Fibroblast of mammary gland (primary cell): ENCODE measurements around the gene OGDHL.

ENCODE experiments used
- DNase-seq: peaks from one replicate; pipeline ENCODE4 v3.0.0-alpha.2; 2010; ENCODE audit warnings: low read depth
- H3K4me3 ChIP-seq: 2 replicates; pipeline ENCODE4 v1.5.1; 2011; ENCODE audit warnings: low read depth, mild to moderate bottlenecking, low read length, moderate library complexity; ENCODE audit not compliant: control insufficient read depth
- TF ChIP-seq, protein P1 (sequence below): conservative IDR thresholded peaks from 2 replicates; pipeline ENCODE4 v1.5.1; 2011; ENCODE audit warnings: low read depth, low read length, inconsistent platforms; ENCODE audit not compliant: control insufficient read depth, insufficient read depth

Gene OGDHL

GRCh38 chr10:49698679-49699078, 63.4 kb downstream of the OGDHL start:
- TF ChIP-seq, protein P1, sequence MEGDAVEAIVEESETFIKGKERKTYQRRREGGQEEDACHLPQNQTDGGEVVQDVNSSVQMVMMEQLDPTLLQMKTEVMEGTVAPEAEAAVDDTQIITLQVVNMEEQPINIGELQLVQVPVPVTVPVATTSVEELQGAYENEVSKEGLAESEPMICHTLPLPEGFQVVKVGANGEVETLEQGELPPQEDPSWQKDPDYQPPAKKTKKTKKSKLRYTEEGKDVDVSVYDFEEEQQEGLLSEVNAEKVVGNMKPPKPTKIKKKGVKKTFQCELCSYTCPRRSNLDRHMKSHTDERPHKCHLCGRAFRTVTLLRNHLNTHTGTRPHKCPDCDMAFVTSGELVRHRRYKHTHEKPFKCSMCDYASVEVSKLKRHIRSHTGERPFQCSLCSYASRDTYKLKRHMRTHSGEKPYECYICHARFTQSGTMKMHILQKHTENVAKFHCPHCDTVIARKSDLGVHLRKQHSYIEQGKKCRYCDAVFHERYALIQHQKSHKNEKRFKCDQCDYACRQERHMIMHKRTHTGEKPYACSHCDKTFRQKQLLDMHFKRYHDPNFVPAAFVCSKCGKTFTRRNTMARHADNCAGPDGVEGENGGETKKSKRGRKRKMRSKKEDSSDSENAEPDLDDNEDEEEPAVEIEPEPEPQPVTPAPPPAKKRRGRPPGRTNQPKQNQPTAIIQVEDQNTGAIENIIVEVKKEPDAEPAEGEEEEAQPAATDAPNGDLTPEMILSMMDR: no peak
- DNase-seq: no peak
- no peak overlapping the region for H3K4me3 ChIP-seq

DNA sequence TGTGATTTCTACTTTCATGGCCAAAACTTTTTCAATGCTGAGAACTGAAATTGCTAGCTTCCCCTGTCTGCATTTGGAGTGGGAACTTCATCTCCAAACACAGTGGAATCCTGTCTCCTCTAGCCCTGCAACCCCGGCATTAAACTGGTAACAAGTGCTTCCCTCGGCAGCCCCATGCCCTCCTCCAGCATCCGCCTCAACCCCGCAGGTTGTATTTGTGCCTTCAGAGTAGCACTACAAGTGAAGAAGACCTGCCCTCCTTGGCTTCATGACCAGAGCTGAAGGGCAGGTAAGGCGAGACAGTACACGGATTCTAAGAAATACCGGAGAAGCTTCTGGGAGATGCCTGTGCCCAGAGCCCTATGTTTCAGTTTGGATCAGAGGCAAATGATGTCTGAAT, 65.8 kb downstream of the OGDHL start:
- TF ChIP-seq, protein P1: no peak
- no peak overlapping the region for H3K4me3 ChIP-seq
- DNase-seq: no peak

- no peak for DNase-seq
- no peak overlapping the region for H3K4me3 ChIP-seq
- TF ChIP-seq, protein P1: no peak
Observed at GRCh38 chr10:49694466-49694865, 67.7 kb downstream of the OGDHL start.

GRCh38 chr10:49691588-49691987, 70.5 kb downstream of the OGDHL start:
- TF ChIP-seq, protein P1: no peak
- DNase-seq: no peak
- H3K4me3 ChIP-seq: no peak overlapping the region

- peak; percentile 10 for DNase-seq
- TF ChIP-seq, protein P1: no peak
- H3K4me3 ChIP-seq: no peak overlapping the region
Observed at GRCh38 chr10:49690698-49691356, 71.3 kb downstream of the OGDHL start.

- DNase-seq: no peak
- TF ChIP-seq, protein P1: no peak
- H3K4me3 ChIP-seq: no peak overlapping the region
Observed at GRCh38 chr10:49689882-49690510, 72.1 kb downstream of the OGDHL start.
